NCI-H226 (cell line): ENCODE results near the gene KIAA0513.

Experiments used
- DNase-seq: peaks from one replicate; pipeline ENCODE4 v3.0.0-alpha.2; 2015

Gene KIAA0513

DNA sequence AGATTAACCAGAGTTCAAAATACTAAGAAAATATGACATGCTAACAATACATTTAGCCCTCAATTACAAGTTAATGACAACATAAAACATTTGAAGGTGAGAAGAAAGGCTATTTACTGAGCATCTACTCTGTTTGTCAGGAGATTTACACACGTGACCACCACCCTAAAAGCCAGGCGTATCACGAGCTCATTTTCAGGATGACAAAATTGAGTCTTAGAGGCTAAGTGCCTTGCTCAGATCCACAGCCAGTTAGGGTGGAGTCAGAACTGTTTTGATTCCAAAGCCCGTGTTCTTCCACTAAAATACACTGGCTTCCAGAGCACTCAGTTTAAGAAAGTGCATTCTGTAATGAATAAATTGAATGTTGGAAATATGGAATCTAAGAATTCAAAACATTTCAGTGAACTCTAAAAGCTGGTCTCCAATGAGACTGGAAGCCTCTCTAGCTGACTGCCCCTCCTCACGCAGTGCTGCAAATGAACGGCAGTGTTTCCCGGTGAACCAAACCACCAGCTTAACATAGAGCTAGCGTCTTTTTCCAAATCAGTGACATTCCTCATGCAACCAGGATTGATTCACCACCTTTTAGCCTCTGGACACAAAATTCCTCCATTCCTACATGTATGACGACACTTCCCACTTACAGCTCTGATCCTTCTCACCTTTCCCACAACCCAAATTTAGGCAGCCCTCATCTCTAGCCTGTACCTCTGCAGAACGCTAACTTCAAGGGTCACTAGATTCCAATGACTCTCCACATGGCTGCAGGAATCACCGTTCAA lies 22.1 kb upstream of the KIAA0513 start:
- DNase-seq: peak; percentile 76

DNA sequence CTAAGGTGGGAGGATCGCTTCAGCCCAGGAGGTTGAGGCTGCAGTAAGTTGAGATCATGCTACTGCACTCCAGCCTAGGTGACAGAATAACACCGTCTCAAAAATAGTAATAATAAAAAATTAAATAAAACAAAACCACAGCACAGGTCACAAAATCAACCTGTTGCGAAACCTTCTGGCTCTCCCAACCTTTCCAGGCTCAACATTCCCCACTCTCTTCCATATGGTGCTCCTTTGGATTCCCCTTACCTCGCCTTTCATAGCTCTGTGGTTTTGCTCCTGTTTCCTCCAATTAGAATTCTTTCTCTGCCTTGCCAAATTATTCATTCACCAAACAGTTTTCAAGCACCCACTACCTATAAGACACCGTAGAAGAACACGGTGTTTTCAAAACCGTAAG lies 21.0 kb upstream of the KIAA0513 start:
- DNase-seq: peak; percentile 59

DNA sequence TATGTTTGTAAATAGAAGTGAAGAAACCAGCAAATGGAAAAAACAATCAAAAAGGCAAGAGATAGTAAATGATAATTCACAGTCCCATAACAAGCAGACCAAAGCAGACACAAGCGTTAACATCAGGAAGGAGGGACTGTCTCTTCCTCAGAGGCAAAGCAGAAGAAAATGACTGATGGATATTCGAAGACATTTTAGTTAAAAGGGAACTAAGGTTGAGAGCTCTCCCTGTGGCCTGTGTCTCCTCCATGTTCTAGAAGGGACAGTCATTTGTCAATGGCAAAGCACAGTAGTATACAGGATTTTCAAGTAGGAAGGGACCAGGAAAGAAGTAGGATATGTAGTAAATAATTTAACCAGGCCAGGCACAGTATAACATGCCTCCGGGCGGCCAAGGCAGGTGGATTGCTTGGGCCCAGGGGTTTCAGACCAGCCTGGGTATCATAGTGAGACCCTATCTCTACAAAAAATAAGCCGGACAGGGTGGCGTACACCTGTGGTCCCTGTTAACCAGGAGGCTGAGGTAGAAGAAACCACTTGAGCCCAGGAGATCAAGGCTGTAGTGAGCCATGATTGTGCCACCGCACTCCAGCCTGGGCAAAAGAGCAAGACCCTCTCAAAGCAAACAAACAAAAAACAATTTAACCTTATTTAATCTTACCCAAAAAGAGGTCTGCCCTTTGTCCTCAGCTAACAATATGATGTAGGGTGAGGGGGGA lies 19.9 kb upstream of the KIAA0513 start:
- no peak for DNase-seq

DNA sequence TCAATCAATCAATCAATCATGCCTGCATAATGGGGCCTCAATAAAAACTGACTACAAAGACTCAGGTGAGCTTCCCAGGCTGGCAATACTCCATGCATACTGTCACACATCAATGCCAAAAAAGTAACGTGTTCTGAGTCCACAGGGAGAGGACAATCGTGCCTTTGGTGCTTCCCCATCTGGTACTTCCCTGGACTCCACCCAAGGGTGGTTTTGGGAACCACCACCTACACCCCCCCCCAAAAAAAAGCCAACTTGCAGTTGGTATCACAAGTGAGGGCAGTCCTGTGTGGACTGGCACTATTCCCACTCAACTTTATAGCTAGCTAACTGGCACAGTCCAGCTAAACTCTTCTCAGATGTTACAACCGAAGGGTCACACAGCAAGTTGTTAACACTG lies 19.3 kb upstream of the KIAA0513 start:
- DNase-seq: no peak

DNA sequence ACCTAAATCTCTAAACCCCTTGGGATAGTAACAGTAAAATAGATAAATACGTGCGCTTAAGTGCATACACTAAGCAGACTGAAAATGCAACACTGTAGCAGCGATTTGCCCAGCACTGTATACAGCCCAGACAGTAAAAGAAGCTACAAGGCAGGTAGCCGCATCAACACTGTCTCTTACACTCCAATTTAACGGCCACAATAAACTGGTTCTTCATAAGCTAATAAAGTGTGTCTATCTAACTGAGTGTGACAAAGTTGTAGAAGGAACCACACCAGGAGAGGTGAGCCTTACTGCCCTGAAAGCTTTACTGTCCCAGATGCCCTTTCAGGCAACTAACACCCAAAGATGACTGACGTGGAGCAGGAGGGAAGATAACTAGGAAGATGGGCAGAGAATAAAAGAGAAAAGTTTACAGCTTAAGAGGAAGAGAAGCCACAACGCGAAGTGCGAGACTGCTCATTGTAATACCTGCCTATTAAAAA lies 17.1 kb upstream of the KIAA0513 start:
- DNase-seq: no peak

DNA sequence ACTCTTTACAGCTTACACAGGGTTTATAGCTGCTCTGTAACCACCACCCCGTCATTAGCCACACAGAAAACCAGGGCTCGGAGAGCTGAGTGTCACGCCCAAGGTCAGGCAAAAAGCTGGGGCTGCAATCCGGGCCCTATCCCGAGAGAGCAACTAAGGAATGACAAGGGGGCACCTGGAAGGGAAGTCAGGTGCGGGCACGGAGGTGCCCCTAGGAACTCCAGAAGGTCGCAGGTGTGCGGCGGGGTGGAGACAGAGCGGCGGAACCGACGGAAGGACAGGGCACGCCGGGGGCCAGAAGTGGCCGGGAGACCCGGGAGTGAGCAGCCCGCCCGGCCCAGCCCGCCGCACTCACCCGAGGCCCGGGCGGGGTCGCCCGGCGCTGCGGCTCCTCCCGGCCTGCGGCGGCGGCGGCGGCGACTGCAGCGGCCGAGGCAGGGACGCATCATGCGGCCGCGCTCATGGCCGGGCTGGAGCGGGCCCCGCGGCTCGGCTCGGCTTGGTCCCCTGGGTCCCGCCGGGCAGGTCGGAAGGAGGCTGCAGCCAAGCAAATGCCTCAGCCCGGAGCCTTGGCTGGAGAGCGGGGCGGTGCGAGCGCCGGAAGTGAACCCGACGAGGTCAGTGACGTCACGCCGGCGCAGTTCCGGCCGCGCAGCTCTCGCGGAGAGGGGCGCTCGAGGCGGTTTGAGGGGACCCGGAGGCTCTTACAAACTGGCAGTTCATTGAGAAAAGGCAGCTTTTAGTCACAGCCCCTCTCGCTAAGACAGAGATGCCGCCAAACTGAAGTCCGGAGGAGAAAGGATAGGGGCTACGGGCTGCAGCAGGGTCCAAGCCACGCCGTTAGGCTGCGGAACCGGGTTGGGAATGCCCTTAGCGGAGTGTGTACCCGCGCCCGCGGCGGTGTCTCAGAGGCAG lies 16.4 kb upstream of the KIAA0513 start, which contains the start of gene ZDHHC7:
TSS of gene ZDHHC7 (minus strand) at position 605 of the 915 bp plus-strand sequence. CDS start 20,917 bp downstream, outside the sequence.
- DNase-seq: peak; percentile 79

DNA sequence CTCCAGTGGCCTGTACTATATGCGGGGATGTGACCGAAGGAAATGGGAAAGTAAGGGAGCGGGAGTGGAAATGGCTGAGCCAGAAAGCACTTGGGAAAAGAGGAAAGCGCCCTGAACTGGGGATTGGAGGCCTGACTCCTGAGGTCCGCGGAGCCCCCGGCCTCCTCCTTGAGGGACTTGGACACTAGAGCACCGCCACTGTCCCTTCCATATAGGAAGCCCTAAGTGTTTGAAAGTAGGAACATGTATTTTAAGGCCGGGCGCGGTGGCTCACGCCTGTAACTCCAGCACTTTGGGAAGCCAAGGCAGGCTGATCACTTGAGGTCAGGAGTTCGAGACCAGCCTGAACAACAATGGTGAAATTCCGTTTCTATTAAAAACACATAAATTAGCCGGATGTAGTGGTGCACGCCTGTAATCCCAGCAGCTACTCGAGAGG lies 15.7 kb upstream of the KIAA0513 start:
- no peak for DNase-seq

DNA sequence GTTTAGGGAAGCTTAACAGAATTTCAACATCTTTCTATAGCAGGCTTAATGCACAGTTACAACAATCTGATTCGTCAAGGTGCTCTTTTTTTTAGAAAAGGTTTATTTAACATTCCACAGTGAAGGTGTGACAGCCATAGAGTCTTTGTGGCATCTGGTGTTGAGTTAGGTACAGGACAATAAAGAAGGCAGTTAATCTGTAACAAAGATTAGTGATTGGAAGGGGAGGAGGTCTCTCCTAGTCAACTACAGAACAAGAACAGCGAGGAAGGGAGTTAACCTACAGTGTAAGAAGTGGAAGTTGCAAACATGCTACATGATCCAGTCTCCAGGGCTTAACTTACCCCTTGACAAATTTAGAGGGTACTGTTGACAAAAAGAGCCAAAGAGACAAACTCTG lies 13.3 kb upstream of the KIAA0513 start:
- DNase-seq: no peak

DNA sequence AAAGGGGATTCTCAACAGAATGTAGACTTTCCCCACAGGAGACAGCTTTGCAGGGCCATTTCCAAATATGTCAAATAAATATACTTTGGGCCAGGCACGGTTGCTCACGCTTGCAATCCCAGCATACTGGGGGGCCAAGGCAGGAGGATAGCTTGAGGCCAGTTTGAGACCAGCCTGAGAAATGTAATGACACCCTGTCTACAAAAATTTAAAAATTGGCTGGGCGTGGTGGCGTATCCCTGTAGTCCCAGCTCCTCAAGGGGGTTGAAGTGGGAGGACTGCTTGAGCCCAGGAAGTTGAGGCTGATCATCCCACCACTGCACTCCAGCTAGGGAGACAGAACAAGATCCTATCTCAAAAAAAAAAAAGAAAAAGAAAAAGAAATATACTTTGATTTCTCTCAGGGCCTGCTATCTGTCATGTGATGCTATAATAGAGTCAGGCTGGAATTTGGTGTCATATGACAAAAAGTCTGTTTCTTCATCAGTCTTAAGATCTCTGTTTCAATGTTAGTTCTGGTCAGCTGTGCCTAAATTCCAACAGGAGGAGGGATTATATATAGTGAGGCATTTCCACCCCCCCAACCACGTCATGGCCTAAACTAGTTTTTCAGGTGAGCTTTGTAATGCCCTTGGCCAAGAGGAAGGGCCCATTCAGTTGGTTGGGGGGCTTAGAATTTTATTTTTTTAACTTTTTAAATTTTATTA lies 12.0 kb upstream of the KIAA0513 start:
- no peak for DNase-seq

DNA sequence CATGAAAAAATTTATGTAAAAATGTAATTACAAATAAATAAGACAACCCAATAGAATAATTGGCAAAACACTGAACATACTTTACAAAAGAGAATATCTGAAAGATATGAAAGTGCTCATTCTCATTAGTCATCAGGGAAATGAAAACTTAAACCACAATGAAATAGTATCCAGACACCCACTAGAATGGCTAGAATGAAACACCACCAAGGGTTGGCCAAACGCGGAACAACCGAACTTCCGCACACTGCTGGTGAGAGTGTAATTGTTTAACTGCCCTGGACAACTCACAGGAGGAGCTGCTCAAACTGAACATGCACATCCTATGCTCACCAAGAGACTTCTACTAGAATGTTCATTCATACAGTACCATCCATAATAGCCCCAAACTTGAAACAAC lies 10.4 kb upstream of the KIAA0513 start:
- no peak for DNase-seq

DNA sequence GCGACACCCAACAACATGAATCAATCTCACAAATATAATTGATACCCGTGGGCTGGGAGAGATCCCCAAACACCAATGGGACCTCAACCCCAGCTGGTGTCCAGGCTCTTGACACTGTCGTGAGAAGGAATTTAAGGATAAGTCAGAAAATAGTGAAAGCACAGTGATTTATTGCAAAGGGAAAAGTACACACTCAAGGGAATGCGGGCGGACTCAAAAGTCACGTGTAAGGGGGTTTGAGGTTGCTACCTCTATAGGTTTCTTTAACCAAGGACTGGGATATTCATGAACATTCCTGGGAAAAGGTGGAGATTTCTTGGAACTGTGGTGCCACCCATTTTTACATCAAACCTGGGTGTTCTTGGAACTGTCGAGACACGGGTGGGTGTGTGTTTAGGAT lies 10.0 kb upstream of the KIAA0513 start:
- DNase-seq: no peak

DNA sequence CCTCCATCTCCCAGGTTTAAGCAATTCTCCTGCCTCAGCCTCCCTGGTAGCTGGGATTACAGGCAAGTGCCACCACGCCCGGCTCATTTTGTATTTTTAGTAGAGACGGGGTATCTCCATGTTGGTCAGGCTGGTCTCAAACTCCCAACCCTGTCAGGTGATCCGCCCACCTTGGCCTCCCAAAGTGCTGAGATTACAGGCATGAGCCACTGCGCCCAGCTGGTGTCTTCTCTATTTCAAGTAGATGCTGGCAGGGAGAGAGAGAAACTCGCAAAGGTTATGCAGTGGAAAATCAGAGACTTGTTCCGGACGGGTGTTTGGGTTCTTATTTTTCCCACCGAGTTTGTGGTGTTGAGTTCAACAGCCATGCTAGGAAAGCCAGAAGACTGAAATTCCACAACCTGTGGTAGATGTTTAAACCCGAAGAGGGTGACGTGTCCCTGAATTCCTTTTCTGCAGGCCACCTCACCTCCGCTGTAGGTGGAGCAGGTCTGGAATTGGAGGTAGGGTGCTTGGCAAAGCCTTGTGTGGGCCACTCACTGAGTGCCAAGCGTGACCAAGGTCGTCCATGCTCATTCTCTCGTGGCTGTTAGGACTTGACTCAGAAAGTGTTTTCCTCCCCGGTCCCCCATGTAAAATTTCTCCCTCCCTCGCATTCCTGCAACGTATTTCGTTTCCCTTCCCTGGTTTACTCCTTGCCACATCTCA lies 8.9 kb upstream of the KIAA0513 start:
- DNase-seq: no peak

DNA sequence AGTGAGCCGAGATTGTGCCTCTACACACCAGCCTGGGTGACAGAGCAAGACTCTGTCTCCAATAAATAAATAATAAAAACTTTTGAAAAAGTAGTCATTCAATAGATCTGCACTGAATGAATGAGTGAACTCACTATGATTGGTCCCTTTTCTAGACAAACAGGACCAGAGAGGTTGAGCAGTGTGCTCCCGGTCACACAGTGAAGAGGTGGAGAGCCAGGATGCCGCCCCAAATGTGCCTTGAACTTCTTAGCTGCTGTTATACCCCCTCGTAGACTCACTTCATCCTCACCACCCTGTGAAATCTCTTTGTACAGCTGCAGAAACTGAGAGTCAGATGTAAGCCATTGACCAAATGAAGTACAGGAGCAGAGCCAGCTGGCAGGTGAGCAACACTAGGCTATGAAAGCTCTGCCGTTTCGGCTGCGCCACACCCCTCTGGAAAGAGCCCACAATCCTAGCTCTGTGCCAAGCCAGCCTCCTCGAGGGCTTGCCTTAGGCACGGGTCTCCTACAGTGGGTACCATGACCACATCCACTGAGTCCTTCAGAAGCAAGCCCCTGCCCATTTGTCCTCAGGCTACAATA lies 7.8 kb upstream of the KIAA0513 start:
- DNase-seq: no peak

DNA sequence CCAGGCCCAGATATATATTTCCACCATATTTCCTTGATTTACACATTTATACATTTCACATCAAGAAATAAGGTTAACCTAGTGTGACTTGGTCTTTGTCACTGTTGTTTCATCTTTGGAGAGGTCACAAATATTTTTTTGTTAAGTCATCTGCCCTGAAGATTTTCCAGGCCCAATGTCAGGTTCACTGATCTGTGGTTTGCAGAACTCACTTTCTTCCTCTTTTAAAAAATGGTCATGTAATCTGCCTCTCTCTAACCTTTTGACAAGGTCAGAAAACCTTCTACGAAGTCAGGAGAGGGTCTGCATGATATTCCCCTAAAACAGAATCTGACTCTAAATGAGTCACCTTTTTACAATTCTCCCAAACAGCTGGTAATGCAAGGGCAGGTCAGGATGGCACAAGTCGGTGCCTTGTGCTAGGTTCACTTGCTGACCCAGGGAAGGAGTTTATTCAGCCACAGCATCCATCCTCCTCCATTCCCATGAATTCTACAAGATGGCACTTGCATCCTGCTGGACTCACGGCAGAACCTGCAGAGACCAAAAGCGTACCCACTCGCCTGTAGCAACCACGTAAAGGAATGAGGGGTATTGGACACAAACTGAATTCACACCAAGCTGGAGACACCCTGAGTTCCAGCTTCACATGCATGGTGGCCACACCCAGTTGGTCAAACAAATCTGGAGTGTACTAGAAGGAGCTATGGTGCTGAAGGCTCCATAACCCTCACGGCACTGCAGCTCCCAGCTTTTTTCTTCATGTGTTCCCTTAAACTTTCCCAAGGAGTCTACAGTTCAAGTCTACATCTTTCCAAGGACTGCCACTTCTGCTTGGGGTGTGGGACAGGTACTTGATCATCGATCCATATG lies 1.6 kb upstream of the KIAA0513 start:
- no peak for DNase-seq

DNA sequence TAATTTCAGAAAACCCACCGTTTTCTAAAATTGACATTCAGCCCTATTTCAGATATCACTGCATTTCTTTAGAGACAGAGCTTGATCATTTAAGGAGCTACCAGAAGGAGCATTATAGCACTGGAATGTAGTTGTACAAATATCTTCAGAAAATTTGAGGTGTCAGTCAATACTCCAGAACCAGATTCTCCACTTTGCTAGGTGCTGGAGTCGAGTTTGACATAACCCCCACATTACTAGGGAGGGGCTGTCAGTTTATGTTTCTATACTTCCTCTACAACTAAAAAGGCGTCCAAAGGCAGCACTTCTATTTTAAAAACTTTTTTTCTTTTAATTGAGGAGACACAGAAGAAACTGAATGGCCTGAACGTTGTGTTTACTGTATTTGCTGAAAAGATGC lies 892 bp upstream of the KIAA0513 start:
- DNase-seq: no peak

DNA sequence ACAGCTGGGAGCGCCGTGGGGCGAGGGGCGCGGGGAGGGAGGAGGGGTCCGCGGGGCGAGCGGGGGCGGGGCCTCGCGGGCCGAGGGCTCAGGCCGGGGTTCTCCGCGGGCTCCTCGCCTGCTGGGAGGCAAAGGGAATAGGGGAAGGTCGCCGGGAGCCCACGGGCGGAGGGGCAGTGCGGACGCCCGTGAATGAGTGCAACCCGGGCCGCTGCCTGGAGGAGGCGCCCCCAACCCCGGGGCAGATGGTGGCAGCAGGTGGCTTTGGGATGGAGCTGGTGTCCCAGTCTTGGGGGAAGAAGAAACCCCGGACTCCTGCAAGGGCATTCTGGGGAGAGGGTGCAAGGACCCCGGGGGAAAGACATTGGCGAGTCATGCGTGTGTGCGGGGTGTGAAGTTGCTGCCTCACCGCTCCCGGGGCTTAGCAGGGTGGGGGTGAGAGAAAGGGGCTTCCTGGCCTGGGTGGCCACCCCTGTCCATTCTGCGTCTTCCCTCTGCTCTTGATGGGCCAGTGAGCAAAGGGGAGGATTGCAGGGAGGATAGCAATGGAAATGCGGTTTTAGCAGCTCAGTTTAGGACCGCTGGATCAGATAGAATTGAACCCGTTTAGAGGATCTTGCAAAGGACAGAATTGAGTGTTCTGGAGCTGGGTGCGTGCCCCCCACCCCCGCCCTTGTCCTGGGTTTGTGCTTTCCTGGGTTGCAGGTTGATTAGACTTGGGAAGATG lies 526 bp downstream of the KIAA0513 start:
- no peak for DNase-seq

DNA sequence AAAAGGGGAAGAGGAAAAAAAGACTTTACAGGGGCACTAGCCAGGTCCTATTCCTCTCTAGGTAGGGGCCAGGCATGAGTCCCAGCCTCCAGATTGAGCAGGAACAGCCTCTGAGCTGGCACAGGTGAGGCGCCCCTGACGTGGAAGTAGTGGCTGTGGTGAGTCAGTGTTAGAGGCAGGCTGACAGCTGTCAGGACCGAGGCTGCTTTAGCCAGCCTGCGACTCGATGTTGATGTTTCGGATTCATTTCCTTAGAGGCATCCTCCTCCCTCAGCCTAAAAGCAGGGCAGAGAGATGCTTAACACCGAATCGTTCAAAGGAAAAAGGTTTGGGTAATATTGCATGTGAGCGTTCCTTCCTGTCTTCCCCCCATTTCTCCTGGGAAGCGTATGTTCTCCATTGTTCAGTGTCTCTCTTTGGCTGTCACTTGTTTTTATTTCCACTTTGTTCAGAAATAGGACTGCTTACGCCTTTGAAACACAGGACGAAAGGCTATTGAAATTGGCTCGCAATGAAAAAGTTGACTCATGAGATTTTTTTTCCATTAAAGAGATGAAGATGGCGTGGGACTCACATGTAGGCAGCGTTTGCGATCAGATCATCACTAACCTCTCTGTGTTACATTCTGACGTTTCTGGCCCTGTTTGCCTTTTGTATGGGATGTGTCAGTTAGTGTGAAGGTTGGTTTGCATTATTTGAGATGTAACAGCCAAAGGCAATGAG lies 1.3 kb downstream of the KIAA0513 start:
- peak; percentile 33 for DNase-seq

DNA sequence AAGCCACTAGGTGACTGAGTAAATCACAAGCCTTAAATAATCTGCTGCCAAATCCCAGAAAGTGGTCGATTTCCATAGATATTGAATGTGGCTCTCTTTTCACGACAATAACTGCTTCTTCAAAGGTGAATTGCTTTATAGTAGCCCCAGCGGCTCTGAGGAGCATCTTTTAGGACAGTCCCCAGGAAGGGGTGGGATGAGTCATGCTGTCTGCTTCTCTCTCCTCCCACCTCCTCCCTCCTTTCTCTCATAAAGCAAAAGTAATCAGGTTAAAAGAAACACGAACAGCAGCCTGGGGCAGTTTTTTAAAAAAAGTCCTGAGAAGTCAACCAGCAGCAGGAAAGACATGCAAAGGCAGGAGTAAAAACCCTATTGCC lies 1.8 kb downstream of the KIAA0513 start:
- DNase-seq: peak; percentile 65

DNA sequence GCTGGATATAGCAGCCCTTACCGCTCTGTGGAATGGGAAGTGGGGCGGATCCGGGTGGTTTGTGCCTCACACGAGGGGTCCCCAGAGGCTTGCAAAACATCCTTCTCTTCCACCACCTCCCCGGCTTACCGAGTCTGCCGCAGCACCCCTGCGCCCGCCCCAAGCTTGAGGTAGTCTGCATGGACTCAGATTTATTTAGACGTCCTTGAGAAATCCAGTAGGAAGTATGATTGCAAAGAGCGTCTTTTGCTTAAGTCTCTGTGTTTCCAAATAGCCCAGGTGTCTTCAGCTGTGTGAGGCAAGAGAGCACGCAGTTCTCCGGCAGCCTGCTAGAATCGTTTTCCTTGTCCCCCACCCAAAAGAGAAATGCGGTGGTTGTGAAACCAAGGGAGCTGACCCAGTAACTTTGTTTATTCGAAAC lies 2.4 kb downstream of the KIAA0513 start:
- DNase-seq: no peak
